Measurements from ENCODE around the gene TMEM88. TPM values are rescaled to one million over a fixed set of nuclear protein-coding genes. Genes with fewer than 3 reads are reported as not detected.

TMEM88 gene
- total and polyA plus RNA-seq, 2 of the 4 experiments (the other 2 are of a cell fraction) = 2.1 TPM; not detected in 1

- TF ChIP-seq ELK1 (IDR thresholded peaks at IDR 0.05; ENCODE audit: borderline replicate concordance, low read depth, low read length) = no peak
Observed at GRCh38 chr17:7851438-7852261, 3.2 kb upstream of the TMEM88 start (continued).

GRCh38 chr17:7852262-7852670, 2.6 kb upstream of the TMEM88 start:
- no peak overlapping the region for H2BK15ac ChIP-seq (ENCODE audit: low read depth, low read length)
- H3K9me3 ChIP-seq (ENCODE audit: control insufficient read depth, insufficient read depth, low read length) = no peaks in the 10 kb centered on the region
- POLR2A ChIA-PET (ENCODE audit: unreplicated experiment) = no interaction called here
- H4K20me1 ChIP-seq (ENCODE audit: insufficient read depth, low read length) = peaks cover 27% of the 10 kb centered on the region
- in situ Hi-C loops (cut with MboI; ENCODE audit: low sequenced_read_pairs) (no loop called here), dilution Hi-C loops (cut with HindIII; ENCODE audit: low sequenced_read_pairs, unreplicated experiment) (no loop called here), intact Hi-C loops (cut with micrococcal nuclease) (no loop called here)
- no peak overlapping the region; a peak in 1 of 4 replicates for H4K8ac ChIP-seq (ENCODE audit: low read depth in 2 of 2, low read length in 2 of 2)
- 0 out of 2 replicates have a peak overlapping the region, but pooled peaks have one; percentile 18 for H2AK5ac ChIP-seq (ENCODE audit: low read depth, low read length)
- H3K9me1 ChIP-seq (ENCODE audit: insufficient read depth, low read length) = no peaks in the 10 kb centered on the region
- H3K27me3 ChIP-seq (ENCODE audit: control insufficient read depth, insufficient read depth, low read length) = no peaks in the 10 kb centered on the region
- H3K18ac ChIP-seq (ENCODE audit: low read depth, low read length) = no peak overlapping the region
- no peak overlapping the region for H3K27ac ChIP-seq (ENCODE audit: insufficient read depth, low read length)
- no peak overlapping the region for H3K14ac ChIP-seq (replicated peaks; ENCODE audit: low read depth, low read length)
- DNase-seq (no peak), ATAC-seq (ENCODE audit: low read depth) (no peak)
- H3K4me2 ChIP-seq (ENCODE audit: low read depth, low read length) = no peak overlapping the region
- no peak overlapping the region for H4K5ac ChIP-seq (ENCODE audit: low read depth, low read length)
- no TSS peak for BruUV-seq (replicated peaks)
- no peak overlapping the region for H2BK20ac ChIP-seq (ENCODE audit: low read depth, low read length)
- no peak overlapping the region for H3K56ac ChIP-seq (ENCODE audit: extremely low read depth, insufficient read depth, low read length)
- H2BK5ac ChIP-seq (ENCODE audit: low read depth, low read length, poor library complexity, severe bottlenecking) = no peak overlapping the region
- peaks cover 55% of the 10 kb centered on the region for H3K36me3 ChIP-seq (ENCODE audit: control insufficient read depth, insufficient read depth, low read length)
- no peak overlapping the region for H3K4ac ChIP-seq (ENCODE audit: low read depth, low read length)
- H2AK9ac ChIP-seq (replicated peaks; ENCODE audit: low read depth, low read length, poor library complexity) = peak overlapping the region; percentile 85
- H3K79me1 ChIP-seq (ENCODE audit: low read depth in 1 of 2, low read length in 2 of 2) = peaks cover 14 to 40% of the 10 kb centered on the region in 2 experiments
- H4K91ac ChIP-seq (ENCODE audit: insufficient read depth, low read depth, low read length) = no peak overlapping the region; the same call in 1 of the 2 replicates
- H3K23ac ChIP-seq (ENCODE audit: low read depth, low read length) = no peak overlapping the region
- no peak overlapping the region for H3K4me3 ChIP-seq (ENCODE audit: insufficient read depth, low read depth, low read length)
- H2AFZ ChIP-seq (replicated peaks; ENCODE audit: low read length, poor library complexity) = peak overlapping the region; percentile 84
- H3K4me1 ChIP-seq (ENCODE audit: control insufficient read depth, insufficient read depth, low read length) = peaks cover 15% of the 10 kb centered on the region
- H2BK120ac ChIP-seq (ENCODE audit: low read depth, low read length) = no peak overlapping the region
- CTCF ChIA-PET = no interaction called here
- H3K9ac ChIP-seq (ENCODE audit: low read depth, low read length) = no peak overlapping the region
- WGBS, 2 experiments (ENCODE audit: extremely low coverage in 2 of 2, insufficient read length in 1 of 2) = 91% methylated on average over 16 of the region's 20 CpGs; no CpG with 5 or more reads in 1 of the 2 experiments
- TF ChIP-seq USF2 (IDR thresholded peaks at IDR 0.05; ENCODE audit: low read depth, low read length) (no peak), MXI1 (IDR thresholded peaks at IDR 0.05; ENCODE audit: borderline replicate concordance, low read depth, low read length) (no peak), POLR2A (IDR thresholded peaks at IDR 0.05; ENCODE audit: low read depth, low read length) (no peak), NFE2L2 (IDR thresholded peaks at IDR 0.05; ENCODE audit: low read depth, low read length) (no peak), RFX5 (IDR thresholded peaks at IDR 0.05; ENCODE audit: low read depth, low read length) (no peak), MAZ (IDR thresholded peaks at IDR 0.05; ENCODE audit: borderline replicate concordance, low read depth, low read length) (no peak), CTCF (conservative IDR thresholded peaks at IDR 0.05; ENCODE audit: low read depth, low read length) (no peak), MAFK (IDR thresholded peaks at IDR 0.05; ENCODE audit: low read depth, low read length) (no peak), CHD1 (IDR thresholded peaks at IDR 0.05; ENCODE audit: low read depth, low read length) (no peak), CEBPB (IDR thresholded peaks at IDR 0.05; ENCODE audit: low read depth, low read length) (no peak), FOS (IDR thresholded peaks at IDR 0.05; ENCODE audit: low read depth, low read length) (no peak), BHLHE40 (IDR thresholded peaks at IDR 0.05; ENCODE audit: low read depth, low read length) (no peak)

Data from IMR-90 (cell line).